ENCODE data around the gene HDAC9.

HDAC9 gene

DNA sequence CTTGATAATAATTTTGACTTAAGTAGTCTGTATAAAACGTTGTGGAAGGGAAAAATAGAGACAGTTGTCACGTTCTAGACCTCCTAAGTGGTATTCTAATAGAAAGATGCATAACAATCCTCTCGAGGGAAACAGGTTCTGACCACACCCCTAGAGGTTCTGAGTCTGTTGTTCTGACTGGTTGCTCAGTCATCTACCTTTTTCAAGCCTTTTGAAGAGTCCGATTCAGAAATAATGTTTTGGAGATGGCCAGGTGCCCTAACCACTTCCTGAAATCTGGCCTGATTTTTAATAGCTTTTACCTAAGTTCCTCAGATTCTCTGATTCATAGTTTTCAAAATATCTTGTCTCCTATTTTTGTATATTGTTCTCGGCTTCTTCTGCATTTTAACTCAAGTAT, 175.6 kb downstream of the HDAC9 start:
- no peak overlapping the region for H3K9ac ChIP-seq (ENCODE audit: low read depth, low read length)
- no peaks in the 10 kb centered on the region for H3K36me3 ChIP-seq (ENCODE audit: insufficient read depth, low read length)
- no peak overlapping the region for H3K4me3 ChIP-seq (ENCODE audit: low read length)
- H3K27ac ChIP-seq (ENCODE audit: low read depth, low read length) = no peak overlapping the region
- no peaks in the 10 kb centered on the region for H3K9me3 ChIP-seq (ENCODE audit: insufficient read depth, low read depth, low read length)
- peaks cover 6% of the 10 kb centered on the region; the same call in 1 of the 2 replicates for H3K4me1 ChIP-seq (ENCODE audit: insufficient read depth, low read length)
- 85% methylated on average over 5 of the region's 5 CpGs for WGBS
- no peaks in the 10 kb centered on the region for H3K27me3 ChIP-seq (ENCODE audit: insufficient read depth, low read length)

DNA sequence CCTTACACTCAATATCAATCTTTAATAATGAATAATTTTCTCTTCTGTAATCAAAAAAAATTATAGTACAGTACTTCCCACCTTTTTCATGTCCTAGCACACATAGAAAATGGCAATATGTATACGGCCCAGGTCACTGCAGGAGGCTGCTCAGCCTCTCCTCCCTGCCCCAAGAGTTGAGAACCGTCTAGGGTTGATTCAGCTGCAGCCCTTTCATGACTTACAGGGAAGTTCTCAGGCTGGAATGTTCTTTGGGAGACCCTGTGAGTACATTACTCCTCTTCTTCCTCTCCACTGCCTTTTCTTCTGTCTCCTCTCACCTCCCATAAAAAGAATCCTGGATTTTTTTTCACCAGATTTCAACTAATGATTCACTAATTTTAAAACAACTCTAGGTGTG, 180.0 kb downstream of the HDAC9 start:
- H3K4me3 ChIP-seq (ENCODE audit: low read length) = no peak overlapping the region
- no peaks in the 10 kb centered on the region for H3K4me1 ChIP-seq (ENCODE audit: insufficient read depth, low read length)
- H3K36me3 ChIP-seq (ENCODE audit: insufficient read depth, low read length) = no peaks in the 10 kb centered on the region
- H3K27me3 ChIP-seq (ENCODE audit: insufficient read depth, low read length) = no peaks in the 10 kb centered on the region
- WGBS = 83% methylated on average over 2 of the region's 2 CpGs
- no peak overlapping the region for H3K27ac ChIP-seq (ENCODE audit: low read depth, low read length)
- H3K9ac ChIP-seq (ENCODE audit: low read depth, low read length) = no peak overlapping the region
- no peaks in the 10 kb centered on the region for H3K9me3 ChIP-seq (ENCODE audit: insufficient read depth, low read depth, low read length)

DNA sequence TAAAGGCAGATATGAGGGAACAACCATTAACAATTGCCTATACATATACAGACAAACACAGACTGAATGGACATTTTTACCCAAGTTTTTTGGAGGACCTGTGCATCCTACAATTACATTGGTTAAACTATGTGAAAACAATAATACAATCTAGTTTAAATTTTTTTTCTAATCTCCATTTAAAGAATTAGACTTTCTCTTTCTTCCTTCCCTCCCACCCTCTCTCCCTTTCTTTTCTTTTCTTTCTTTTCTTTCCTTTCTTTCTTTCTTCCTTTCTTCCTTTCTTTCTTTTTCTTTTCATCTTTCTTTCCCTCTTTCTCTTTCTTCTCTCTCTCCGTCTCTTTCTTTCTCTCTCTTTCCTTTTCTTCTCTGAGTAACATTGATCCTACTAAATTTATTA, 183.7 kb downstream of the HDAC9 start:
- WGBS = 96% methylated on average over 1 of the region's 1 CpG
- H3K9ac ChIP-seq (ENCODE audit: low read depth, low read length) = no peak overlapping the region
- H3K9me3 ChIP-seq (ENCODE audit: insufficient read depth, low read depth, low read length) = no peaks in the 10 kb centered on the region
- H3K4me3 ChIP-seq (ENCODE audit: low read length) = no peak overlapping the region
- no peaks in the 10 kb centered on the region for H3K27me3 ChIP-seq (ENCODE audit: insufficient read depth, low read length)
- H3K36me3 ChIP-seq (ENCODE audit: insufficient read depth, low read length) = no peaks in the 10 kb centered on the region
- H3K4me1 ChIP-seq (ENCODE audit: insufficient read depth, low read length) = no peaks in the 10 kb centered on the region
- no peak overlapping the region for H3K27ac ChIP-seq (ENCODE audit: low read depth, low read length)

DNA sequence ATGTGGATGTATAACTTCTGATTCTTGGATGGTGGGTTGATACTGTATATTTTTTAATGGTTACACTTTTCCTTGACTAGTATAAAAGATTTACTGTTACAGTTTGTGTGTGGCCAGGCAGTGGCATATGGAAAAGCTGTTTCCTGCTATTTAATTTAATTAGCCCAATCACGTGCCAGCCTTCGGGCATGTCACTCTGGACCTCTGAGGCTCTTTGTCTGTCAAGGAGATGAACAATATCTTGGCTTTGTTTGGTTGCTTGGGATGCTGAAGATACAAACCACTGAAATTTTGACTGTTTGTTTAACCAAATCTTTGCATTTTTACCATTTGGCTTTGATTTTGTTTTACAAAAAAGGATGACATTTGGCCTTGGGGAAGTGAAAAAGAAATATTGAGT, 185.0 kb downstream of the HDAC9 start:
- Histone ChIP-seq H3K36me3 (ENCODE audit: insufficient read depth, low read length) (no peaks in the 10 kb centered on the region), H3K4me3 (ENCODE audit: low read length) (no peak overlapping the region), H3K27me3 (ENCODE audit: insufficient read depth, low read length) (no peaks in the 10 kb centered on the region), H3K9me3 (ENCODE audit: insufficient read depth, low read depth, low read length) (no peaks in the 10 kb centered on the region), H3K9ac (ENCODE audit: low read depth, low read length) (no peak overlapping the region), H3K27ac (ENCODE audit: low read depth, low read length) (no peak overlapping the region), H3K4me1 (ENCODE audit: insufficient read depth, low read length) (no peaks in the 10 kb centered on the region)
- 97% methylated on average over 2 of the region's 2 CpGs for WGBS

DNA sequence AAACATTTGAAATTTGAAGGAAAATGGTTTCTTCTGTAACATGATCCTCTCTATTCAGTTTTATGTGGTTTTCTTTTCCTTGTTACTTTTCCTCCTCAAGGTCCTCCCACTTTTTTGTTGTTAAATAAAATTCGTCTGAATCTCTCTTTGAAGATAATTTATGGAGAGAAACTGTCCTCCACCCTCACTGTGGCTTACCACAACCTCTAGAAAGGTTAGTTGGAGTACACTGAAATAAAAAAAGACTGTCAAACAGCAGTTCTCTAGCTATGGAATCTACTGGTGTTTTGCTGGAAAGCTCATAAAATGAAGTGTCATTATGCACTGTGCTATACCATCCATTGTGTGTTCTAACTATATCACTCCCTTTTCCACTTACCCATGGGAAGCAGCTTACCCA, 189.4 kb downstream of the HDAC9 start:
- Histone ChIP-seq H3K9me3 (ENCODE audit: insufficient read depth, low read depth, low read length) (no peaks in the 10 kb centered on the region), H3K9ac (ENCODE audit: low read depth, low read length) (no peak overlapping the region), H3K4me1 (ENCODE audit: insufficient read depth, low read length) (0 out of 2 replicates have a peak, but pooled peaks cover 5% of the 10 kb centered on the region), H3K27ac (ENCODE audit: low read depth, low read length) (no peak overlapping the region), H3K4me3 (ENCODE audit: low read length) (no peak overlapping the region), H3K36me3 (ENCODE audit: insufficient read depth, low read length) (no peaks in the 10 kb centered on the region), H3K27me3 (ENCODE audit: insufficient read depth, low read length) (no peaks in the 10 kb centered on the region)
- no CpG with 5 or more reads among the region's 1 CpG for WGBS

DNA sequence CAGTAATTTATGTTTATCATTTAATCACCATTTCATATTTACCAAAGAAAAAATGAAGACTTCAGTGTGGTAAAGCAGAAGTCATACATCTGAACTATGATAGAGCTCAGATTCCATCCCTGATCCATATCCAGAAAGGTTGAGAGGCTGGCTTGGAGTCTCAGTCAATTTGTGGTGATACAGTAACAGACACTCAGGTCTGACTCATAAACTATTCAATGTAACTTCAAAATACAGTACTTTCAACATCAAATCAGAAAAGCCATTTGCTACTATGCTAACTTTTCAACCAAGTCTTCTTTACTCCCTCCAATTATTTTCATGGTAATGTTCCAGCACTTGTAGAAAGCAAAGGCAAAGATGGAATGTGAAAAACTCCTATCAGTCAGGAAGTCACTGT, 190.4 kb downstream of the HDAC9 start:
- Histone ChIP-seq H3K9me3 (ENCODE audit: insufficient read depth, low read depth, low read length) (no peaks in the 10 kb centered on the region), H3K27ac (ENCODE audit: low read depth, low read length) (no peak overlapping the region), H3K9ac (ENCODE audit: low read depth, low read length) (no peak overlapping the region), H3K4me1 (ENCODE audit: insufficient read depth, low read length) (0 out of 2 replicates have a peak, but pooled peaks cover 5% of the 10 kb centered on the region), H3K27me3 (ENCODE audit: insufficient read depth, low read length) (no peaks in the 10 kb centered on the region), H3K4me3 (ENCODE audit: low read length) (no peak overlapping the region), H3K36me3 (ENCODE audit: insufficient read depth, low read length) (no peaks in the 10 kb centered on the region)

DNA sequence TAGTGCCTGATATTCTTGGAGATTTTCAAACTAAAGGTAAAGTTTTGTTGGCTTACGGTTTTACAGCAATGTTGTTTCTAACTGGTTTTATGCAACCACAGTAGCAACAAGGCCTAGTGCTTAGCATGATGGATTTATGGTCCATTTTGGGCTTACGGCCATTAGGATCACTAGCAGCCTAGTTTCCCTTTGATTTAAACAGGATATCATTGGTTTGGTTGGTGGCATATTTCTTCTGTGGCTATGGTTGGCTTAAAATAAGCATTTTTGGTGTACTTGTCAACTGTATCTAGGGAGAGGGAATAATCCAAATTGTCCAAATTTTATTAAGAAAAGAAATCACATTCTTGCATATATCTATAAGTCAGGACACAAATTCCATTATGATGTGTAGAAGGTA, 194.0 kb downstream of the HDAC9 start:
- no peak overlapping the region for H3K4me3 ChIP-seq (ENCODE audit: low read length)
- no peaks in the 10 kb centered on the region for H3K9me3 ChIP-seq (ENCODE audit: insufficient read depth, low read depth, low read length)
- H3K27ac ChIP-seq (ENCODE audit: low read depth, low read length) = no peak overlapping the region
- H3K36me3 ChIP-seq (ENCODE audit: insufficient read depth, low read length) = no peaks in the 10 kb centered on the region
- H3K9ac ChIP-seq (ENCODE audit: low read depth, low read length) = no peak overlapping the region
- 91% methylated on average over 2 of the region's 2 CpGs for WGBS
- H3K4me1 ChIP-seq (ENCODE audit: insufficient read depth, low read length) = 0 out of 2 replicates have a peak, but pooled peaks cover 5% of the 10 kb centered on the region
- no peaks in the 10 kb centered on the region for H3K27me3 ChIP-seq (ENCODE audit: insufficient read depth, low read length)

DNA sequence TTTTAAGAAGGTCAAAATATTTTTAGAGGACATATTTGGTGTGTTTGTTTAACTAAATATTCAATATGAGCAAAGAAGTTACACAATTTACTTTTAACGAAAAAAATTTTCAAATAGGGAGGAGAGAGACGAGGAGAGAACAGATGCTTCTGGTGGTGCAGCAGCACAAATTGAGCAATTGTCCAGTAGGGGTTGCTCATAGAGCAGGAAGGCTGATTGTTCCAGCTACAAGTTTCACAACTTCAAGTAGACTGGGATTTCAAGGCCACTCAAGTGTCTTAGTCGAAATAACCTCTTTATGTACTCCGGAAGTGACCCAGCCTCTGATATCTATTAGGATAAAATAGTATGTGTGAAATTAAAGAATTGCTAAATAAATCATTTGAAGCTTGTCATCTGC, 197.9 kb downstream of the HDAC9 start:
- Histone ChIP-seq H3K27ac (ENCODE audit: low read depth, low read length) (no peak overlapping the region), H3K4me3 (ENCODE audit: low read length) (no peak overlapping the region), H3K9ac (ENCODE audit: low read depth, low read length) (no peak overlapping the region), H3K9me3 (ENCODE audit: insufficient read depth, low read depth, low read length) (no peaks in the 10 kb centered on the region), H3K4me1 (ENCODE audit: insufficient read depth, low read length) (no peaks in the 10 kb centered on the region), H3K27me3 (ENCODE audit: insufficient read depth, low read length) (no peaks in the 10 kb centered on the region), H3K36me3 (ENCODE audit: insufficient read depth, low read length) (no peaks in the 10 kb centered on the region)
- WGBS = 63% methylated on average over 4 of the region's 4 CpGs

DNA sequence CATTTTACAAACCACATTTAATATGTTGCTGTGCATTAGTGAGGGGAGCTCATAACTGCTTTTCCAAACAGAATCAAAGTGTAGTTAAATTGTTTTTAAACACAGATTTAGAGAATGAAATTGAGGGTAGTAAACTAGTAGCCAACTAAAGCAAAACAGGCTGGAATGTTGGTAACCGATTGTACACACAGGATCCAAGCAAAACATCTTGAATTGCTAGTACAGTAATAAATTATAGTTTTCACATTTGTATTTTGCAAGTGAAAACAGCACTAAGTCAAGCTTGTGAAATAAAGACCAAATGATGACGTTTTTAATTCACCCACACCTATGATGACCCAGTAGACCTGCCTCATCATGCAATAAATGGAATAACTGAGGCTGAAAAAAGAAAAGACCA, 198.3 kb downstream of the HDAC9 start:
- WGBS = 80% methylated on average over 2 of the region's 2 CpGs
- Histone ChIP-seq H3K36me3 (ENCODE audit: insufficient read depth, low read length) (no peaks in the 10 kb centered on the region), H3K4me3 (ENCODE audit: low read length) (no peak overlapping the region), H3K9ac (ENCODE audit: low read depth, low read length) (no peak overlapping the region), H3K27ac (ENCODE audit: low read depth, low read length) (no peak overlapping the region), H3K4me1 (ENCODE audit: insufficient read depth, low read length) (no peaks in the 10 kb centered on the region), H3K27me3 (ENCODE audit: insufficient read depth, low read length) (no peaks in the 10 kb centered on the region), H3K9me3 (ENCODE audit: insufficient read depth, low read depth, low read length) (no peaks in the 10 kb centered on the region)

DNA sequence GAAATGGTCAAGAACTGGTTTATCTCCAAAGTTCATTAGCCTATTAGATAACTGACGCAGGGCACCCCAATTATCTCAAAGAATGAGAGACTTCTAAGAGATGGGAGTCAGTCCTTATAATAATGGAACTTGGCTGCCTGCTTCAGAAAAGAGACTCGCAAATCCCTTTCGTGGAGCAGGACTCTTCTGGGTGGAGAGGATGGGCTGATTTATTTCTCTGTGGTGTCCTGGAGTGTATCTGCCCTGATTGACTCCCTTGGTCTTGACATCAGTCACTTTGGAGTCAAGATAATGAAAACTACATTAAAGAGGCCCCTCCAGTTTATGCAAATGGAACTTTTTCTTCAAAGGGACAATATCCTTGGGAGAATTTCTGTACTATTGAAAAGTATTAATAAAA, 198.9 kb downstream of the HDAC9 start:
- no peak overlapping the region for H3K9ac ChIP-seq (ENCODE audit: low read depth, low read length)
- no peaks in the 10 kb centered on the region for H3K36me3 ChIP-seq (ENCODE audit: insufficient read depth, low read length)
- H3K4me3 ChIP-seq (ENCODE audit: low read length) = no peak overlapping the region
- H3K9me3 ChIP-seq (ENCODE audit: insufficient read depth, low read depth, low read length) = no peaks in the 10 kb centered on the region
- 91% methylated on average over 3 of the region's 3 CpGs for WGBS
- no peak overlapping the region for H3K27ac ChIP-seq (ENCODE audit: low read depth, low read length)
- H3K27me3 ChIP-seq (ENCODE audit: insufficient read depth, low read length) = no peaks in the 10 kb centered on the region
- H3K4me1 ChIP-seq (ENCODE audit: insufficient read depth, low read length) = no peaks in the 10 kb centered on the region

DNA sequence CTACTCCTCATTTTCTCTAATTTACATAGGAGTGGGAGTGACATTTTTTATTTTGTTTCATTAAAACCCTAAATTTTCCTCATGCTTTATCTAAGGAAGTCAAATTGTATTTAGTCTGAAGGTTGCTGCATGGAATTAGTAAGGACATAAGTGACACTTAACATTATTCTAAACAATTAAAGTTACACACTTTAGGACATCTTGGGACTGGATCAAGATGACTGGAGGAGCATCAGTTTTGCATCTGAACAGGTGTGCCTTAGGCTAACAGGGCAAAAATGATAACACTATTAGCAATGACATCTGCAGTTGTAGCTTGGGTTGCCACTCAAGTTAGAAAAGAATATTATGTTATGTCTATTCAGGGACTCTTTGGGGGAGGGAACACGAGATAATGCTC, 199.4 kb downstream of the HDAC9 start:
- H3K4me3 ChIP-seq (ENCODE audit: low read length) = no peak overlapping the region
- no peak overlapping the region for H3K27ac ChIP-seq (ENCODE audit: low read depth, low read length)
- no peaks in the 10 kb centered on the region for H3K36me3 ChIP-seq (ENCODE audit: insufficient read depth, low read length)
- H3K9ac ChIP-seq (ENCODE audit: low read depth, low read length) = no peak overlapping the region
- no peaks in the 10 kb centered on the region for H3K4me1 ChIP-seq (ENCODE audit: insufficient read depth, low read length)
- H3K9me3 ChIP-seq (ENCODE audit: insufficient read depth, low read depth, low read length) = no peaks in the 10 kb centered on the region
- 89% methylated on average over 1 of the region's 1 CpG for WGBS
- H3K27me3 ChIP-seq (ENCODE audit: insufficient read depth, low read length) = no peaks in the 10 kb centered on the region

DNA sequence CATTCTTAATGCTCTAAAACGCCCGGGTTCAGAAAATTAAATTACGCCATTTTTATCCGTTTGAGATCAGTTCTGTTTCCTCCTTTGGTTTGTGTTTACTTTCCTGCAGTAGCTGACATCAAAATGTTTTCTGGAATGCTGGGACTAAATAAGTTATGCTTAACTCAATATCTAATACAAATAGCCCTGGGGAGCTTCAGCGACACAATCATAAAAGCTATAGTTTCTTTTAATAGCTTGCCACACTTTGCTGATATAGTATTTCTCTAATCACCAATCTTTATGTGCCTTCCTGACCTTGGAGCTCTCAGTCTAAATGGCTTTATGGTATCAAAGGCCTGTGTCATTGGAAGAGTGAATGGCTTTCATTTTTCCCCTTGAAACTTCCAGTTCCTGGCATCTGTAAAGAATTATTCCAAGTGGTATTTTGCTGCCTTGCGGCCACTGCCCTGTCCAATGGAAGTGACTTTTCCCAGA, 202.7 kb downstream of the HDAC9 start:
- Histone ChIP-seq H3K27ac (ENCODE audit: low read depth, low read length) (no peak overlapping the region), H3K27me3 (ENCODE audit: insufficient read depth, low read length) (no peaks in the 10 kb centered on the region), H3K4me1 (ENCODE audit: insufficient read depth, low read length) (no peaks in the 10 kb centered on the region), H3K36me3 (ENCODE audit: insufficient read depth, low read length) (no peaks in the 10 kb centered on the region), H3K9me3 (ENCODE audit: insufficient read depth, low read depth, low read length) (no peaks in the 10 kb centered on the region), H3K4me3 (ENCODE audit: low read length) (no peak overlapping the region), H3K9ac (ENCODE audit: low read depth, low read length) (no peak overlapping the region)
- 97% methylated on average over 6 of the region's 6 CpGs for WGBS

Data from HUES64 (cell line).